ENCODE data around the gene CLCN5. TPM values are rescaled to one million over a fixed set of nuclear protein-coding genes. Genes with fewer than 3 reads are reported as not detected.
"Not testable (repeated sequence)": the region's sequence is repeated elsewhere in the genome, so short reads cannot be mapped to it uniquely, and the experiment has no call there.

The CLCN5 gene
- total RNA-seq, 1 experiment from 2014 or later: 10.7 TPM

DNA sequence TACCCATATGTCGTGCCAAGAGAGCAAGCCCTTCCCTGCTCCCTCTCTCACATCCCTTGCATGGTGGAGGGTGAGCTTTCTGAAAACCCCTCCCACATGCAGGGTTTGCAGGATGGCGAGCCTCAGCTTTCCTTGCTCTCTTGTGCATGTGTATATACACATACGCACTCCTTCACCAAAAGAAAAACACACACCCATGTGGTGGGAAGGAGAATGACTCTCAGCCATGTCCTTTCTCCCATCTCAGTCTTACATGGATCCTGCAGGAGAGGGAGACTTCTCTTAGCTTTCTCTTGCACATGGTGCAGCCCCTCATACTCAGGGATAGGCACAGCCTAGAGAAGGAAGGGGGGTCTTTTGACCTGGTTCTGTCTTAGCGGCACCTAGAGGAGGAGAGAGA, 81.1 kb downstream of the CLCN5 start (continued):
- no peak for TF ChIP-seq ZBTB21 (CRISPR knock-in tag; IDR thresholded peaks at IDR 0.05; ENCODE audit: borderline replicate concordance)
- TF ChIP-seq RORB (CRISPR knock-in tag; IDR thresholded peaks at IDR 0.05): no peak
- TF ChIP-seq STAT6 (CRISPR knock-in tag; conservative IDR thresholded peaks at IDR 0.05; ENCODE audit: low read depth): no peak
- TF ChIP-seq HMGA2 (CRISPR knock-in tag; IDR thresholded peaks at IDR 0.05): no peak
- TF ChIP-seq FOXK1 (CRISPR knock-in tag; IDR thresholded peaks at IDR 0.05): no peak

GRCh38 chrX:50003927-50004326, 81.5 kb downstream of the CLCN5 start:
- no peaks in the 10 kb centered on the region for H3K4me1 Mint-ChIP-seq
- H3K27ac Mint-ChIP-seq: no peak overlapping the region
- TF ChIP-seq SOX15 (CRISPR knock-in tag; IDR thresholded peaks at IDR 0.05) (no peak), GRHL2 (CRISPR knock-in tag; IDR thresholded peaks at IDR 0.05; ENCODE audit: insufficient replicate concordance, severe bottlenecking) (no peak), RORB (CRISPR knock-in tag; IDR thresholded peaks at IDR 0.05) (no peak), TCF7 (CRISPR knock-in tag; IDR thresholded peaks at IDR 0.05; ENCODE audit: low read depth) (no peak), NR3C1 (CRISPR knock-in tag; conservative IDR thresholded peaks at IDR 0.05; ENCODE audit: low read depth) (no peak), ZNF416 (CRISPR knock-in tag; IDR thresholded peaks at IDR 0.05) (no peak), MXD4 (CRISPR knock-in tag; IDR thresholded peaks at IDR 0.05; ENCODE audit: borderline replicate concordance) (no peak)
- TF ChIP-seq, protein P1, sequence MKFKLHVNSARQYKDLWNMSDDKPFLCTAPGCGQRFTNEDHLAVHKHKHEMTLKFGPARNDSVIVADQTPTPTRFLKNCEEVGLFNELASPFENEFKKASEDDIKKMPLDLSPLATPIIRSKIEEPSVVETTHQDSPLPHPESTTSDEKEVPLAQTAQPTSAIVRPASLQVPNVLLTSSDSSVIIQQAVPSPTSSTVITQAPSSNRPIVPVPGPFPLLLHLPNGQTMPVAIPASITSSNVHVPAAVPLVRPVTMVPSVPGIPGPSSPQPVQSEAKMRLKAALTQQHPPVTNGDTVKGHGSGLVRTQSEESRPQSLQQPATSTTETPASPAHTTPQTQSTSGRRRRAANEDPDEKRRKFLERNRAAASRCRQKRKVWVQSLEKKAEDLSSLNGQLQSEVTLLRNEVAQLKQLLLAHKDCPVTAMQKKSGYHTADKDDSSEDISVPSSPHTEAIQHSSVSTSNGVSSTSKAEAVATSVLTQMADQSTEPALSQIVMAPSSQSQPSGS (CRISPR knock-in tag; IDR thresholded peaks at IDR 0.05; ENCODE audit: borderline replicate concordance, low read depth): no peak
- TF ChIP-seq, protein P2, sequence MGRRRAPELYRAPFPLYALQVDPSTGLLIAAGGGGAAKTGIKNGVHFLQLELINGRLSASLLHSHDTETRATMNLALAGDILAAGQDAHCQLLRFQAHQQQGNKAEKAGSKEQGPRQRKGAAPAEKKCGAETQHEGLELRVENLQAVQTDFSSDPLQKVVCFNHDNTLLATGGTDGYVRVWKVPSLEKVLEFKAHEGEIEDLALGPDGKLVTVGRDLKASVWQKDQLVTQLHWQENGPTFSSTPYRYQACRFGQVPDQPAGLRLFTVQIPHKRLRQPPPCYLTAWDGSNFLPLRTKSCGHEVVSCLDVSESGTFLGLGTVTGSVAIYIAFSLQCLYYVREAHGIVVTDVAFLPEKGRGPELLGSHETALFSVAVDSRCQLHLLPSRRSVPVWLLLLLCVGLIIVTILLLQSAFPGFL (CRISPR knock-in tag; IDR thresholded peaks at IDR 0.05; ENCODE audit: borderline replicate concordance): no peak
- no peaks in the 10 kb centered on the region for H3K27me3 Mint-ChIP-seq (ENCODE audit: low read depth)
- ChIA-PET POLR2A (no interaction called here), CTCF (interaction anchor here (1.1 kb wide), 1 partner anchor 24 kb away, joined by 3 read pairs; no protein-coding TSS in a partner anchor)
- DNase-seq (ENCODE audit: low spot score) (no peak), ATAC-seq (no peak)
- H3K4me3 Mint-ChIP-seq: no peak overlapping the region
- H3K36me3 Mint-ChIP-seq: no peaks in the 10 kb centered on the region
- no peaks in the 10 kb centered on the region for H3K9me3 Mint-ChIP-seq

GRCh38 chrX:50025591-50025990, 103.2 kb downstream of the CLCN5 start:
- CTCF ChIA-PET; H3K9me3 Mint-ChIP-seq; DNase-seq (ENCODE audit: low spot score); H3K27me3 Mint-ChIP-seq (ENCODE audit: low read depth); ATAC-seq; H3K36me3 Mint-ChIP-seq; POLR2A ChIA-PET: not testable (repeated sequence)
- Mint-ChIP-seq H3K4me1 (peaks cover 23% of the 10 kb centered on the region), H3K27ac (peak overlapping the region; percentile 96), H3K4me3 (peak overlapping the region; percentile 70)

DNA sequence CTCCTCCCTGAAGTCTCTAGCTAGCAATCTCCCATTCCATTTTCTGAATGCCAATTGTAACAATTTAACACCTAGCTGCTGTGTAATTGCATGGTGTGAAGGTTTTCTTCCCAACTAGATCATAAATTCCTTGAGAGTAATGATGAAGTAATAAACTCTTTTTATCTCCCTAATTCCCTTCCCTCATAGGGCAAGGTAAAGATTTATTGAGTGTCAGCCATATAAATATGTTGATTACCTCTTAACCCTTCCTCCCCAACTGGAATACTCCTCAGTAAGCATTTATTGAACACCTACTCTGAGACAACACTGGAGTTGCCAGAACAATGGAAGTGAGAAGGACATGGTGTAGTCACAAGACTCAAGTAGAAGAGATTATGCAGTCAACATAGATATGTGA, 112.7 kb downstream of the CLCN5 start:
- no peaks in the 10 kb centered on the region for H3K27me3 Mint-ChIP-seq (ENCODE audit: low read depth)
- no peaks in the 10 kb centered on the region for H3K36me3 Mint-ChIP-seq
- no peak overlapping the region; the same call in 1 of the 2 replicates for H3K27ac Mint-ChIP-seq
- ChIA-PET POLR2A (no interaction called here), CTCF (no interaction called here)
- ATAC-seq (no peak), DNase-seq (ENCODE audit: low spot score) (no peak)
- H3K4me1 Mint-ChIP-seq: peaks cover 5% of the 10 kb centered on the region
- no peak overlapping the region for H3K4me3 Mint-ChIP-seq
- 0 out of 2 replicates have a peak, but pooled peaks cover 5% of the 10 kb centered on the region for H3K9me3 Mint-ChIP-seq
- no peak for TF ChIP-seq EMX1 (CRISPR knock-in tag; IDR thresholded peaks at IDR 0.05)
- TF ChIP-seq GRHL2 (CRISPR knock-in tag; IDR thresholded peaks at IDR 0.05; ENCODE audit: insufficient replicate concordance, severe bottlenecking): no peak
- TF ChIP-seq IRF2 (CRISPR knock-in tag; IDR thresholded peaks at IDR 0.05; ENCODE audit: borderline replicate concordance, low read depth): no peak
- TF ChIP-seq AR (CRISPR knock-in tag; IDR thresholded peaks at IDR 0.05): no peak
- TF ChIP-seq FOXP1 (CRISPR knock-in tag; IDR thresholded peaks at IDR 0.05; ENCODE audit: borderline replicate concordance): no peak
- TF ChIP-seq USF1 (CRISPR knock-in tag; IDR thresholded peaks at IDR 0.05): no peak
- no peak for TF ChIP-seq ATF1 (CRISPR knock-in tag; IDR thresholded peaks at IDR 0.05)
- TF ChIP-seq MXD4 (CRISPR knock-in tag; IDR thresholded peaks at IDR 0.05; ENCODE audit: borderline replicate concordance): no peak
- TF ChIP-seq, protein P2 (CRISPR knock-in tag; IDR thresholded peaks at IDR 0.05; ENCODE audit: borderline replicate concordance): no peak
- no peak for TF ChIP-seq CREM (CRISPR knock-in tag; IDR thresholded peaks at IDR 0.05)
- no peak for TF ChIP-seq ESRRA (CRISPR knock-in tag; IDR thresholded peaks at IDR 0.05; ENCODE audit: borderline replicate concordance)
